ENCODE data around the gene ZDHHC21.

Gene ZDHHC21

DNA sequence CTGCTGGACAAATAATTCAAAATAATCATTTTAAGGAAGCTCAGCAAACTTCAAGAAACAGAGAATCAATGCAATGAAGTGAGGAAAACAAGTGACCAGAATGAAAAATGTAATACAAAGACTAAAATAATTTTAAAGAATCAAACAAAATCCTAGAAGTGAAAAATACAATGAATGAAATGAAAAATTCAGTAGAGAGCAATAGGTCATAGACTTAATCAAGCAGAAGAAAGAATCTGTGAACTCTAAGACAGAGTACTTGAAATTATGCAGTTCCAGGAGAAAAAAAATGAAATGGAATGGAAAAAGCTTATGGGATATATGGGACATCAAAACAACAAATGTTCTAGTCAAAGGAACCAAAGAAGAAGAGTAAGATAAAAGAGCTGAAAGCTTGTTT lies 11.8 kb upstream of the ZDHHC21 start:
- TF ChIP-seq, protein P1, sequence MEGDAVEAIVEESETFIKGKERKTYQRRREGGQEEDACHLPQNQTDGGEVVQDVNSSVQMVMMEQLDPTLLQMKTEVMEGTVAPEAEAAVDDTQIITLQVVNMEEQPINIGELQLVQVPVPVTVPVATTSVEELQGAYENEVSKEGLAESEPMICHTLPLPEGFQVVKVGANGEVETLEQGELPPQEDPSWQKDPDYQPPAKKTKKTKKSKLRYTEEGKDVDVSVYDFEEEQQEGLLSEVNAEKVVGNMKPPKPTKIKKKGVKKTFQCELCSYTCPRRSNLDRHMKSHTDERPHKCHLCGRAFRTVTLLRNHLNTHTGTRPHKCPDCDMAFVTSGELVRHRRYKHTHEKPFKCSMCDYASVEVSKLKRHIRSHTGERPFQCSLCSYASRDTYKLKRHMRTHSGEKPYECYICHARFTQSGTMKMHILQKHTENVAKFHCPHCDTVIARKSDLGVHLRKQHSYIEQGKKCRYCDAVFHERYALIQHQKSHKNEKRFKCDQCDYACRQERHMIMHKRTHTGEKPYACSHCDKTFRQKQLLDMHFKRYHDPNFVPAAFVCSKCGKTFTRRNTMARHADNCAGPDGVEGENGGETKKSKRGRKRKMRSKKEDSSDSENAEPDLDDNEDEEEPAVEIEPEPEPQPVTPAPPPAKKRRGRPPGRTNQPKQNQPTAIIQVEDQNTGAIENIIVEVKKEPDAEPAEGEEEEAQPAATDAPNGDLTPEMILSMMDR (IDR thresholded peaks at IDR 0.05; ENCODE audit: insufficient read depth, low read depth, low read length, missing control alignments) = no peak
- no peak overlapping the region for H3K4me3 ChIP-seq (ENCODE audit: low read length)
- no peak for DNase-seq (ENCODE audit: low read depth)

GRCh38 chr9:14704281-14704680 lies 11.0 kb upstream of the ZDHHC21 start:
- TF ChIP-seq, protein P1 (IDR thresholded peaks at IDR 0.05; ENCODE audit: insufficient read depth, low read depth, low read length, missing control alignments) = no peak
- DNase-seq (ENCODE audit: low read depth) = no peak
- H3K4me3 ChIP-seq (ENCODE audit: low read length) = no peak overlapping the region

- no peak for DNase-seq (ENCODE audit: low read depth)
- no peak overlapping the region for H3K4me3 ChIP-seq (ENCODE audit: low read length)
- TF ChIP-seq, protein P1 (IDR thresholded peaks at IDR 0.05; ENCODE audit: insufficient read depth, low read depth, low read length, missing control alignments) = no peak
Measured at GRCh38 chr9:14702200-14702720, 9.0 kb upstream of the ZDHHC21 start.

DNA sequence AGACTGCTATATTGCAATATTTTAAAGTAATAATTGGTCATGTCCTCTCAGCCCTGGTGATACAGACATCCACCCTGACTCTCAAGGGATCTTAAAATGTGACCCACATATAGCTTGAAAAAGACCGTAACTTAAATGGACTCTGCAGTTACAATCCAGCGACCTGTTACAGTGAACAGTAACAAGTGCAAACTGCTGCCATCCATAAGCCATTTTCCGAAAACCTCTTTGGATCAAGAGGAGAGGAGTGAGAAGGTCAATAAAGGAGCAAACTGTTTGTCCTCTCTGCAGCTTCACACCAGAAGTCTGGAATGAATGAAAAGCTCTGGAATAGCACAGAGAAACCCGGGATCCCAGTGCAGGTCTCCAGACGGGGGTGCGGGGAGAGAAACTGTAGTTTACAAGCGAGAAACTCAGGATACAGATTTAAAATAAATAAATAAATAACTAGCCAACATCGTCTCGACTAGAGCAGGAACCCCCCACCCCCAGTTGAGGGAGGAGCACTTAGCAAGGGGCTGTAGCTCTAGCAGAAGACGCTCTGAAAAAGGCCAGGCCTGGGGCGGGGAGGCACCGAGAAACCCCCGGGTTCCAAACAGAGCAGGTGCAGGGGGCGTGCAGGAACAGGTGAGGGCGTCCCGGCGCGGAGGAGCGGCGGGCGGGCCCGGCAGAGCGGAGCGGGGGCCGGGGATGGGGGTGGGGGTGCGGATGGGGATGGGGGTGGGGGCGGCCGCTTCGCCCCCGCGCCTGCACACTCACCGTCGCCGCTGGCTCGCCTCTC lies 572 bp downstream of the ZDHHC21 start:
- DNase-seq (ENCODE audit: low read depth) = no peak
- peak overlapping the region; percentile 79 for H3K4me3 ChIP-seq (ENCODE audit: low read length)
- TF ChIP-seq, protein P1 (IDR thresholded peaks at IDR 0.05; ENCODE audit: insufficient read depth, low read depth, low read length, missing control alignments) = no peak

GRCh38 chr9:14690948-14691730 lies 2.1 kb downstream of the ZDHHC21 start:
- peak overlapping the region; percentile 5 for H3K4me3 ChIP-seq (ENCODE audit: low read length)
- peak; percentile 54 for DNase-seq (ENCODE audit: low read depth)
- TF ChIP-seq, protein P1 (IDR thresholded peaks at IDR 0.05; ENCODE audit: insufficient read depth, low read depth, low read length, missing control alignments) = no peak

DNA sequence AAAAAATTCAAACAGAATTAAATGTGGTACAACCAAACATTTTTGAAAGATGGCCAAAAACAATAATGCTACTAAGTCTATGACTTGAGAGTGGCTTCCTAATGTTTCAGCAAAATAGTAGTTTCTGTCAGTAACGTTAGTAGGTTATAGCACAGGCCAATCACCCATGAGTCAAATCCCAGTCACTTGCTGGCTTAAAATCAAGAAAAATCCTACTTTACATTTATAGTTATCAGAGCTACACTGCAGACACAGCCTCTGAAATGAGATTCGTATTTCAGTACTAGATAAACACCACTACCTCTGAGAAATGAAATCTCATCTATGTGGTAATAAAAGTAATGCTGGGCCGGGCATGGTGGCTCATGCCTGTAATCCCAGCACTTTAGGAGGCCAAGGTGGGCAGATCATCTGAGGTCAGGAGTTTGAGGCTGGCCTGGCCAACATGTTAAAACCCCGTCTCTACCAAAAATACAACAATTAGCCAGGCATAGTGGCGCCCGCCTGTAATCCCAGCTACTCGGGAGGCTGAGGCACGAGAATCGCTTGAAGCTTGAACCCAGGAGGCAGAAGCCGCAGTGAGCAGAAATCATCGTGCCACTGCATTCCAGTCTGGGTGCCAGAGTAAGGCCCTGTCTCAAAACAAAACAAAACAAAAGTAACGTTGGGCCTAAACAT lies 6.1 kb downstream of the ZDHHC21 start:
- DNase-seq (ENCODE audit: low read depth) = peak; percentile 55
- H3K4me3 ChIP-seq (ENCODE audit: low read length) = no peak overlapping the region
- TF ChIP-seq, protein P1 (IDR thresholded peaks at IDR 0.05; ENCODE audit: insufficient read depth, low read depth, low read length, missing control alignments) = no peak
